GM18502 (cell line): ENCODE measurements around the gene GPC3.

Experiments used
- ATAC-seq: cut with Tn5 transposase; IDR thresholded peaks from one replicate; pipeline ENCODE4 v1.9.1; 2021; ENCODE audit warnings: mild to moderate bottlenecking; ENCODE audit not compliant: unreplicated experiment, poor library complexity

Gene GPC3

DNA sequence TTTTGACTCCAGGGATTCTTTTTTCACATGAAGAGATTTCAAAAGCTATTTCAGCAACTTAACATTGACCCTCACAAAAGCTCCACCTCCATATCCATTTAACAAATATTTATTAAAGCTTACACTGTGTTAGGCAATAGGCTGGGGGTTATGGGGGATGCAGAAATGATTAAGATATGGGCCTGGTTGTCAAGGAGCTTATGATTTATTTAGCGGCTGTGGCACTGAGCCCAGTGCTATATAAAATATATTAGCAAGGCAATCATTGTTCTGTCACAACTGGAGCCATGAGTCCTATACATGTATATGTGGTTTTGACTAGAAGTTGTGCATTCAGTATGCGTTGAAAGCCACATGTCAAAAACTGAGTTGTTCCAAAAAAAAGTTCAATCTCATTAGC is 131.1 kb downstream of the GPC3 start:
- no peak for ATAC-seq

DNA sequence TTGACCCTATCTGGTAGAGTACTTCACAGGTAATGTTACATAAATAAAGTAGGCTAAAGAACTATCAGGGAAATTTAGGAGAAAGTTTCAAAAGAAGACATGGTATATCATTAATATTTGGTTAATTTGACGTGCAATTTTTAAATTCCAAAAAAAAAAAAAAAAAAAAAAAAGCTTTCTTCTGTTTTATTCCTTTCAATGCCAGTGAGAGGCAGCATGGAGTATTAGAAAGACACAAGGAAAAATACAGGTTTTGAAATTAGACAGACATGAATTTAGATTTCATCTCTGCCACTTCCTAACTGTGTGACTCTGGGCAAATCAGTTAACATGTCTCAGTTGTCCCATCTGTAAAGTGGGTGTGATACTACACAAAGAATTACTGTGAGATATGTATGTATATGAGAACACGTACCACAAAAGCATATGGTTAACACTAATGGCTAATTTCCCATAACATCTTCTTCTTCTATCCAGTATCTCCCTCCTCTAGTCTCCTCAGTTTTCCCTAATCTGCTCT is 132.5 kb downstream of the GPC3 start:
- no peak for ATAC-seq

DNA sequence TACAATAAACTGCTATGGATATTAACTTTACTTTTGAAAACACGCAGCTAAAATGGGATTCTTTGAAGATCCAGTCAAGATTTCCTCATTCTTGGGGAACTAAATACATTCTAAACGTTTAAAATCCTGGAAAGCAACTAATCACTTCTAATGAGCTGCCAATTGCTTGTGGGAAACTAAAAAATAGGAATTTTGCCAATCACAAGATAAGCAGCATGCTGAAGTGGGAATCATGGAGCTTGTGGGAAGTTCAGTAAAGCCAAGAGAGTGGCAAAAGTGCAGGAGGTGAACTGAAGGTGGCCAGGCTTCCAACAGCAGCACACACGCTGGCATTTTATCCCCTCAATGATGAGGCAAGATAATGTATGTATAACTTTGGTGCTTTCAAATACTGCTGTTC is 133.0 kb downstream of the GPC3 start:
- no peak for ATAC-seq

DNA sequence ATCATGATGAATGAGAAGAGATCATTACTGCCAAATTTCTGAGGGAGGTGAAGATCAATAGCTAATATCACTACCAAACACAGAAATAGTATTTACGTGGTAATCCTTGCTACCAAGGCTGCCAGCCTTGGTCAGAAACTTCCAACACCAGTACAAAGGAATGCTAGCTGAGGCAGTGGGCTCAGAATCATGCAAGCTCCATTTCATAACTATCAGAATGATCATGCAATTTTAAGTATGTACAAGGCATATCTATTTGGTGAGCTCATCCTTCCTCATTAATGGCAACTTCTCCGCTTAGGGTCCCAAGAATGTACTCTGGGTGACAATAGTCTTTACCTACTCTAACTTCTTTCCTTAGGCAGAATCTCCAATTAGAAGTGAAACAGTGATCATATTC is 135.0 kb downstream of the GPC3 start:
- no peak for ATAC-seq

DNA sequence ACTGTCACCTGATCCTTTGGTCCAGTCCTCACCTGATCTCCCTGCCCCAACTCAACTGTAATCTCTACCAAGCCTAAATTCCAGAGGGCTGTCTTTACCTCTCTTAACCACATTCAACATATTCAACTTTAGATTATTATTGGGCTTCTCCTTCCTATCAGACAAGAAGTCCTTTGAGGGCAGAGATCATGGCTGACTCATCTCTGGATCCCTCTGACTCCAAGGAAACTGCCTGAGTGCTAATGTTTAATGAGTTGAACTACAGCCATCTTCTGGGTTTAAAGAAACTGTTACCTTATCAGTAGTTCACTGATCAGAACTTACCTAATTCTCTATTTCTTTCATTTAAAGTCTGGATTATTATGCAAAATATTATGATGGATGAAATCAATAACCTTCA is 135.7 kb downstream of the GPC3 start:
- no peak for ATAC-seq

DNA sequence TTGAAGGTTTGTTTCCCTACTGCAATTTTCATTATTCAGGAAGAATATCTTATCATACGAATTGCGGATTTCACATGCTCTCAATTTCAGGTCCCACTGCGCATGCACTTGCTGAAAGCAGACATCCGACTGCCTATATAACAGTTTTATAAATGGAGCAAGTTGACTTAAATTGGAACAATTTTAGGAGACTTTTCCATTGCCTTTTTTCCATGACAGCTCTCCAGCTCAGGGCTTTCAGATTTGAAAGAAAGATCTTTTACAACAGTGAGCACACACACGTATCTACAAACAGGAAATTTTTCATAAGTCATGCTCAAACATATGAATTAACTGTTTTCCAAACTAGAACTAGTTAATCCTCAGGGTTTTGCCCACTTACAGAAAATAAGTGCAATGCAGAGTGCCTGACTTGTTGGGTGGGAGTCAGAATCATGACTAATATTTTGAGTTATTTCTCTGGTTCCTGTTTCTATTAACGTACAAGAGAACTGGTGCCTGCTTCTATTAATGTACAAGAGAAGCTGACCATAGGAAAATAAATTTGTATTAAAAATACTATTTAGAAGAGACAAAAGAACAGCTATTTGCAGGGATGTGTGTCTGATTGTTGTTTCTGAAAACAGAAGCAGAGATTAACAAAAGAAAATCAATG is 137.9 kb downstream of the GPC3 start:
- no peak for ATAC-seq

DNA sequence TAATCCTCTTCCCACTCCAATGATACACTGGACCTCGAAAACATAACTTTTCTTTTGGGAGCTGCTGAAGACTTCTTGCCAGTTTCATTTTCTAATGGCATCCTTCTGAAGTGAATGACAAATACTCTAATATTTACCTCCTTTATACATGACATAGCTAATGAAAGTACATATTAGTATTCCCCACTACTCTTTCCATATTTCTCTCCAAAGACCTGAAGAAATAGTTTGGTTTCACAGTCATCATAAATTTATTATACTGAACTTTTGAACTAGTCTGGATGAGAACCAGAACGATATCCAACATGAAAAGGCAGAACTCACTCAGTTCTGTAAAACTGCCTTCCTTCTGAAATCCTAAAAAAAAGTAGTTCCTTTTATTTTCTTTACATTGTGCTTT is 139.1 kb downstream of the GPC3 start:
- no peak for ATAC-seq

DNA sequence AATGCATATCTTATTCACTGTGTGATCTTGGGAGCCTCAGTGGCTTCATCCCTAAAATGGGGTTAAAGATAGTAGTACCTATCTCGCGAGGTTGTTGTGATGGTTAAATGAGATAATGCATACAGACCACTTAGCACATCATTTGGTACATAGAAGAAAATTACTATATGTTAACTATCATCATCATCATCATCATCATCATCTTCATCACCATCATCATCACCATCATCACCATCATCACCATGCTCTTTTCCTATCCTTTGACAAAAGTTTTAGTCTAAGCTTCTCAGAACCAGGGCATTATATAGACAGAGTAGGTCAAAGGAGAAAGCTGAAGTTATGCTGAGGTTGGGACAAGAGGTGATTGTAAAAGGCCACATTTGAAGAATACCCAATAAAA is 145.0 kb downstream of the GPC3 start:
- ATAC-seq = no peak

DNA sequence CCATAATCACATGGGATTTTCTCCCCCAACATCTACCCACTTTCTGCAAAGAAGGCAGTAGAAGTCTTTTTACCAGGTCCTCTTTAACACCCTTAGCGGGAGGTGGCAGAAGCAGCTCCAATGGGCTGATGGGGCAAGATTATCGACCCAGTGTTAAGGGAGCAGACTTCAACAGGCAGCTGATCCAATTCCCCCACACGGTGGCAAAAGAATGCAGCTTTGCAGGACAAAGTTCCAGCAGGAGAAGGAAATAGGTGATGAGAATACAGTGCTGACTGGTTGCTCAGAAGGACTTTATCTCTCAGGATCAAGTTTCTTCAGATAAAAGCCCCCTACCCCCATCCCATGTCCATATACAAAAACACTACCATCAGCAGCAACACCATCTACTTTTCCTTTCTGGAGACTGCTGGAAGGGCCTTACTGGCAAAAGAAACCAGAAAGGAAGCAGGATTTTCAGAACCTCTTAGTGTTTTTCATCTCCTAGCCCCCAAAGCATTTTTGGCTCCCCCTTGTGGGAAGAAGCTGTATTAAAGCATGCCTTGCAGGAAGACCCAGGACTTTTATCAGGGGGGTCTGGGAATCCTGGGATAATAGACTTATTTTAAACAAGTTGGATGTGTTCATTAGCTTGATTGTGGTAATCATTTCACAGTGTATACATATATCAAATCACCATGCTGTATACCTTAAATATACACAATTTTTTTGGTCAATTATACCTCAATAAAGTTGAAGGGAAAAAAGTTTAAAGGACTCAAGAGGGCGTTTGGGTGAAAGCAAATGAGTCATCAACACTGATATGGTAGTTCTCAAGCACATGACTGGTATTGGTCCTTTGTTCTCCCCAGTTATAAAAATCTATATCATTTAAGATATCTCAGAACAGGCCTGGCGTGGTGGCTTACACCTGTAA is 146.4 kb downstream of the GPC3 start:
- ATAC-seq = no peak

DNA sequence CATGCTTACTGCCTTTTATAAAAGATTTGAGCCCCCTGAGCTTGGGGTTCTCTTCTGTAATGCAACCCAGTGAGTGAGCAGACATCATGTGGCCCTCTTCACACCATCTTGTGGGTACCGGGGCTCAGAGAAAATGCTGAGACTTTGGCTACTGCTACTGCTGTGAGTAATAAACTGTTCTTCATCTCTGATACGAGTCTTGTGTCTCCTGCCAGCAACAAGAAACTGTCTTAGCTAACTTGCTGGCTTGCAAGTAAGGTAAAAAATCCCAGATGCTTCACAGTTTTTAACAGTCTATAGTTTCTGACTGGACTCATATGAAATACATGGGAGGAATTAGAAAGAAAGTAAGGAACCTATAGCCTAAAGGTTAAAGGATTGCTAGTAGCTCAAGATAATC is 148.3 kb downstream of the GPC3 start:
- ATAC-seq = no peak

DNA sequence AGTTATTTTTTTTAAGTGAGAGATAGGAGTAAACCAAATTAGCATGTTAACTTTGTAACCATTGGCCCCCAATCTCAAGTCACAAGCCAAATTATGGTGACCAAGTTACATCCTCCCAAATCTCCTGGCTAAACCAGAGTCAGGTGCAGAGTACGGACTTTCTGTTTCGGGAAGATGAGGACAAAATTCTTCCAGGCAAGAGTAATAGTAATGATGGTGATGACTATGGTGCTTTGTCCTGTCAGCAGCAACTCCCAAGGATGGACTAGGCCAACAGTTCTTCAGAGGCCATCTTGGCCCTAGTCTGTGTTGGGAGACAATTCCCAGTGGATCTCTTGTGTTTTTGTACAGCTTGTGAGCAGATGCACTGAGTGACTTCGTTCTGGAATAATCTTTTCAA is 148.8 kb downstream of the GPC3 start:
- ATAC-seq = no peak

DNA sequence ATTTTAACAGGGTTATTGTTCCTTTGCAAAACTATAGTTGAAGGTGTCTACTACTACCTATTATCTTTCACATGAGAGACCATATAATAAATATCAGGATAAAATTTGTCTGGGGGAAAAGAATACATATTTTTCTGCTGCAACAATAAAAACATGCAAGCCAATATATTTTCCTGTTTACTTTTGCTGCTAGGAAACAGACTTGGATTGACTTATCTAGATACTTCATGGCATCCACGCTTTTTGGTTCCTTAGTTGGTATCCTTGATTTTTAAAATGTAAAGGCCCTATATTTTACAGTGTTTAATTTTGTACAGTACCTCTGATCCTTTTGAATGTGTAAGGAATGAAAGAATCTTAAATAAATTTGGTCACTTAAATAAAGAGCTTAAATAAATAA is 150.6 kb downstream of the GPC3 start:
- ATAC-seq = no peak

DNA sequence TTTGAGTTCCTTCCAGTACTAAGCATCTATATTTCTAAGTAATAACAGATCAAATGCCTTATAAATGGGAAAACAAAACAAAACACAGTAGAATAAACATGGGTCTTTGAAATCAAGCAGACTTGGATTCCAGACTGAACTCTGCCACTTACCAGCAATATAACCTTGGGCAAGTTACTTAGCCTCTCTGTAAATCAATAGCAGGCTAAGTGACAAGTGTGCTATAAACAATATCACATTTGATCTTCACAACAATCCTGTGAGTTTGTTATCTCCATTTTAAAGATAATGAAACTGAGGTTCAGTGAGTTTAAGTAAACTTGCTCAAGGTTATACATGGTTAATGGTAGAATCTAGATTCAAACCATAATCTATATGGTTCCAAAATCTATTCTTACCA is 165.8 kb downstream of the GPC3 start:
- ATAC-seq = no peak

DNA sequence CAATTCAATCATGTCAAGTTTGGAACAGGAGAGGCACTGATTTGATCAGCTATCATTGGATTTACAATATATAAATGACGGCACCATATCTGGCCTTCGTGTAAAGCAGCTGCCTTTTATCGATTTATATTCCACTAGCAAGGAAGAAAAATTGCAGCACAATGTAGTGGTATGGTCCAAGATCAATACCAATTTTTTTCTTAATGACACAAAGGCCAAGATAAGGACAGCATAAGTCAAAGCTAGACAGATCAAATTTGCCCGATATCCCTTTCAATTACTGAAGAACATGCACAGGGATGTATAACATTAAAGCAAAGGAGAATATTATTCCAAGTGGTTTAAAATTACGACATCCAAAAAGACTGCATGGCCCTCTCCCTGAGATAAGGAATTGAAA is 167.4 kb downstream of the GPC3 start:
- no peak for ATAC-seq

DNA sequence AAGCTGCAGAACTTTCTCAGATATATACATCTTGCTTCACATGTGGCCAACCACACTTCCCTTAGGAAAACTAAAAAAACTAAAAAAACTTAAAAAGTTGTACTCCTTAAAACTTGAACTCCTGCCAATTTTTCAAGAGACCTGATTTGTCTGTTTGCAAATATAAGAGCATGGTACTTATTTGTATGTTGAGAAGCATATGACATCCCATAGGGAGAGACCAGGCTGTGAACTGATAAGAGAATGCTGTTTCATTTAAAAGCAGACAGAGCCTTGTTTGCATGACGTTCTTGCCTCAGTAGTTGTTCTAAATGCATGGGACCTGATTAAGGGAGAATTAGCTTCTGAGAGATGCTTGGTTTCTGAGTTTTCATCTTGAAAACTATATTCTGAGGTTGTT is 169.9 kb downstream of the GPC3 start:
- ATAC-seq = no peak

DNA sequence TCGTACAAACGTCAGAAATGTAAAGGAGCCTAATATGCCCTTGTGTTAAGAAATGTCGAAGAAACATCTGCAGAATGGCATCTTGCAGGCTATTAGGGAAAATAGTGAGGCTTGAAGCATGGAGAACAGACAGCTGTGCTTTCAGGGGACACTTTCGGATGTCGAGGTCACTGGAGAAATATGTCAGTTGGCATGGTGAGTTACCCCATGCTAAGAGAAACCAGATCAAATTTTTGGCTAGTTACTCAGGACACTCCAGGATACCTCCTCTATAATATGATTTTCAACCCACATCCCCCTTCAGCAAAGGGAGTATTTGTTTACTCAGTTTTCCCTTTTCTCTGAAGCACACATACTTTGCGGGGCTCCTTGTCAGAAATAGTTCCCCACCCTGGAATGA is 171.4 kb downstream of the GPC3 start:
- no peak for ATAC-seq

DNA sequence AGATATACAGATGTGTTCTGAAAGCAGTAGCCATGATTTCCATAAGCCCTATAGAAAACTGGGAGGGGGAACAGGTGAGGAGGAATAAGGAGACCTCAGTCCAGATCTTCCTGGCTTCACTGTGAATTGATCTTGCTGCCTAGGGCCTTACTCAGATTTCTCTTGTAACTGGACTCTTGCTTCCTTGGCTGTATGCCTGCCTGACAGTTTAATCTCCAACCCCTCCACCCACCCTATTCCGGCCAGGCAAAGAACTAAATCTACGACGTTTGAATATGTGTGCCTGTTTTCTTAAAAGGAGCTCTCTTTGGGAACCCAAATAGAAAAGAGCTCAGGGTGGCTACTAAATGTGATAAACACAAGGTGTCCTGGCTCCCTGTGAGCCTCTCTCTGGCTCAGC is 173.0 kb downstream of the GPC3 start:
- ATAC-seq = no peak

DNA sequence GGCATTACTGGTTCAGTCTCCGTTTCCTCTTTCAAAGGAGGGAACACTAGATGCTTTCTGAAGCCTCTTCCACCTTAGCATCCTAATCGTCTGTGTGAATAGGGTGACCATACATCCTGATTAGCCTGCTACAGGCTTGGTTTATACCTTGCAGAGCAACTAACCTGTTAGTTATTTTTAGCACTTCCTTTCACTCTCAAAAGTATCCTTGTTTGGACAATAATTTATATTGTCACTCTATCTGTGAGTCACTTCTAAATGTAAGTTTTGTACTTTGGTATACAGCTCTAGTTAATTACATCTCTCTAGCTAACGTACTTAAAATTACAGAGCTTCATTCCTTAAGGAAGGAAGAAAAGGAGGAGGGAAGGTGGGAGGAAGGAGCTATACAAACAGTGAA is 174.5 kb downstream of the GPC3 start:
- no peak for ATAC-seq

DNA sequence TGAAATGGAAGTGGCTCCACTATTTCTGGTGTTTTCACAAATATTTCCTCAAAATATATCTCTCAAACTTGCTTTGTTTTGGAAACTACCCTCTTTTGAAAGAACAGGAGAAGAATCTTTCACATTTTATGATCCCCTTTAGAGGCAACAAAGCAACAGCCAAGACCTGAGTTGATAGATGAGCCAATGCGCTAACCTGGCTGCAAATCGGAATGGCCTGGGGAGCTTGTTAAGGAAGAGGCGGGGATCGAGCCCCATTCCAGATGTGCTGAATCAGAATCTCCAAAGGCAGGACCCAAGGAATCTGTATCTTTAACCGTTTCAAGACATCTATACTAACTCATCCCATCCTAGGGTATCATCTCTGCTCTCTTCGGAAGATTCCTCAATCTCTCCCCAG is 181.3 kb downstream of the GPC3 start:
- ATAC-seq = no peak

DNA sequence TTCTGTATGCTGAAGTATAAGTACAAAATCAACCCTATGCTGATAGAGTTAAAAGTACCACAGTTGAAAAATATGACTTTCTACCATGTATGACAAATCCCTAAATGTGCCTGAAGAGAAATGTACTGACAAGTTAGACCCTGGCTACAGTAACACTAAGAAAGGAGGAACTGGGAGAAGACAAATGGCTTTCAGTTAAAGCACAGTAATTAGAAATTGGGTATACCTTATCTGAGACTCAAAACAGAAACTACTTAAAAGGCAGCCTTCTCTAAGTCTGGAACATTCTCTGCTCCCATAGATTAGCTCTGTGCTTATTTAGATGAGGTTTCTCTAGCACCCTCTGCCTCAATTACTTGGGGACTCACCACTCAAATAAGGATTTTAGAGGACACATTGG is 189.1 kb downstream of the GPC3 start:
- ATAC-seq = no peak

DNA sequence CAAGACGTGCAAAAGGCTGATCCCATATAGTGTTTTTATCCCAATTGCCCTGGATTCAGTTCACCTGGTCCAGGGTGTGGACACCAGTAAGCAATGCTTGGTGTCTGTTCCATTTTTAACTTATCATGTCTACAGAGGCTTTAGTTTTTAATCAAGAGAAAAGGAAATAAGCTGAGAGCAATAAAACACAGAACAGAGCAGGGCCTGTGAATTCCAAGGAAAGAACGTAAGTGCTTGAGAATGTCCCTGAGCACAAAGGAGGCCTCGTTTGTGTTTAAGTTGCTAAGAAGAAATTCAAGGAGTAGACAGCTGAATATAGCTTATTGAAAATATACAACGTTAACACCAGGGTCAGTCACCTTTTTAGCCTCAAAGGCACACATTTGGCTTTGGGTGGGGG is 191.3 kb downstream of the GPC3 start:
- no peak for ATAC-seq

DNA sequence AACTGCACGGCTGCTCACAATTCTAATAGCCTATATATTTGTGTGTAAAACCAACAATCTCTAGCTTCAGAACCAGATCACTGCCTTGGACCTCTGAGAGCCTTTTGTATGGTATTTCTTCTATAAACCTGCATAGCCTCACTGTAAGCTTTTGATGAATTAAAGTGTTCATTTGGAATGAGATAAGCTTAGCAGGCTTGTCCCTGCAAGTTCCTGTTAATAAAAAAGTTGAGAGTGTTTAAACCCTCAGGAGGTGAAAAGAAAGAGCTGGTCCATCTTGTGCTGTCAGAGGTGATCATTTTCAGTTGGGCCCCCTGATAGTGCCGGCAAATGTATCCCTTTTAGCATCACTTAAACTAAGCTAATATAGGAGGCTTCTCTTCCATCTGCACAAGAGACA is 191.8 kb downstream of the GPC3 start:
- ATAC-seq = no peak
